Neural progenitor cell (in vitro differentiated cells): ENCODE data around the gene TBRG4.
"Not testable (repeated sequence)": the region's sequence is repeated elsewhere in the genome, so short reads cannot be mapped to it uniquely, and the experiment has no call there.

ENCODE experiments used
- EZH2 ChIP-seq: fragments of 200-600 bp; sonication (generic); IDR thresholded peaks from 2 replicates; pipeline ENCODE4 v1.6.1; 2017; ENCODE audit warnings: antibody characterized with exemption, mild to moderate bottlenecking, moderate library complexity
- EZH2phosphoT487 ChIP-seq: fragments of 200-600 bp; sonication (generic); IDR thresholded peaks from 2 replicates; pipeline ENCODE4 v1.6.1; 2017; ENCODE audit warnings: antibody characterized with exemption
- TF ChIP-seq, protein P1 (sequence below): fragments of 200-600 bp; sonication (generic); IDR thresholded peaks from 2 replicates; pipeline ENCODE4 v1.5.1; 2017; ENCODE audit warnings: antibody characterized with exemption, mild to moderate bottlenecking

DNA sequence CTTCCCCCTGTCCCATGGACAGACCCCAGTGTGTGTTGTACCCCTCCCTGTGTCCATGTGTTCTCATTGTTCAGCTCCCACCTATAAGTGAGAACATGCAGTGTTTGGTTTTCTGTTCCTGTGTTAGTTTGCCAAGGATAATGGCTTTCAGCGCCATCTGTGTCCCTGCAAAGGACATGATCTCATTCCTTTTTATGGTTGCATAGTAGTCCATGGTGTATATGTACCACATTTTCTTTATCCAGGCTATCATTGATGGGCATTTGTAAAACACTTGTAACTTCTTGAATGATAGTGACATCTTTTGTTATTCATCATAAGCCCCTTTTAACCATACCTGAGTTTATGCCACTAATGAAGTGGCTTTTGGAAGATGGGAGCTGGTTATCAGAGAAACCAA lies 2.8 kb upstream of the TBRG4 start:
- TF ChIP-seq, protein P1, sequence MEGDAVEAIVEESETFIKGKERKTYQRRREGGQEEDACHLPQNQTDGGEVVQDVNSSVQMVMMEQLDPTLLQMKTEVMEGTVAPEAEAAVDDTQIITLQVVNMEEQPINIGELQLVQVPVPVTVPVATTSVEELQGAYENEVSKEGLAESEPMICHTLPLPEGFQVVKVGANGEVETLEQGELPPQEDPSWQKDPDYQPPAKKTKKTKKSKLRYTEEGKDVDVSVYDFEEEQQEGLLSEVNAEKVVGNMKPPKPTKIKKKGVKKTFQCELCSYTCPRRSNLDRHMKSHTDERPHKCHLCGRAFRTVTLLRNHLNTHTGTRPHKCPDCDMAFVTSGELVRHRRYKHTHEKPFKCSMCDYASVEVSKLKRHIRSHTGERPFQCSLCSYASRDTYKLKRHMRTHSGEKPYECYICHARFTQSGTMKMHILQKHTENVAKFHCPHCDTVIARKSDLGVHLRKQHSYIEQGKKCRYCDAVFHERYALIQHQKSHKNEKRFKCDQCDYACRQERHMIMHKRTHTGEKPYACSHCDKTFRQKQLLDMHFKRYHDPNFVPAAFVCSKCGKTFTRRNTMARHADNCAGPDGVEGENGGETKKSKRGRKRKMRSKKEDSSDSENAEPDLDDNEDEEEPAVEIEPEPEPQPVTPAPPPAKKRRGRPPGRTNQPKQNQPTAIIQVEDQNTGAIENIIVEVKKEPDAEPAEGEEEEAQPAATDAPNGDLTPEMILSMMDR = not testable (repeated sequence)
- TF ChIP-seq EZH2, EZH2phosphoT487: not testable (repeated sequence)
